NCI-H2227 (cell line): Measurements from ENCODE around the gene GPX2.
A peak's percentile ranks its signal among the peaks of the same experiment; 100 is the strongest.

Experiments used
- DNase-seq: peaks from one replicate; lab custom pipeline; 2025; ENCODE audit not compliant: unreplicated experiment; lab: John Stamatoyannopoulos, UW

GPX2 gene

GRCh38 chr14:64940336-64940910 lies 2.1 kb downstream of the GPX2 start:
- DNase-seq: peak; percentile 14

- DNase-seq: no peak
Measured at GRCh38 chr14:64939817-64940190, 2.7 kb downstream of the GPX2 start.

- peak; percentile 24 for DNase-seq
Measured at GRCh38 chr14:64938972-64939816, 3.4 kb downstream of the GPX2 start.

- DNase-seq: peak; percentile 4
Measured at GRCh38 chr14:64937821-64938193, 4.7 kb downstream of the GPX2 start.

- DNase-seq: no peak
Measured at GRCh38 chr14:64937171-64937820, 5.2 kb downstream of the GPX2 start.

GRCh38 chr14:64935508-64935907 lies 7.0 kb downstream of the GPX2 start:
- DNase-seq: no peak

- DNase-seq: no peak
Measured at GRCh38 chr14:64934338-64934929, 8.1 kb downstream of the GPX2 start.

- DNase-seq: no peak
Measured at GRCh38 chr14:64932231-64932630, 10.3 kb downstream of the GPX2 start.

- no peak for DNase-seq
Measured at GRCh38 chr14:64931123-64931522, 11.4 kb downstream of the GPX2 start.

- DNase-seq: no peak
Measured at GRCh38 chr14:64930085-64930843, 12.3 kb downstream of the GPX2 start.

GRCh38 chr14:64929014-64929359 lies 13.6 kb downstream of the GPX2 start:
- DNase-seq: no peak

GRCh38 chr14:64928239-64929013 lies 14.1 kb downstream of the GPX2 start:
- no peak for DNase-seq

- no peak for DNase-seq
Measured at GRCh38 chr14:64927031-64927430, 15.5 kb downstream of the GPX2 start.

- no peak for DNase-seq
Measured at GRCh38 chr14:64926398-64926995, 16.0 kb downstream of the GPX2 start.

GRCh38 chr14:64923015-64923414 lies 19.5 kb downstream of the GPX2 start:
- no peak for DNase-seq

GRCh38 chr14:64920465-64920864 lies 22.1 kb downstream of the GPX2 start:
- DNase-seq: no peak

- no peak for DNase-seq
Measured at GRCh38 chr14:64919618-64920017, 22.9 kb downstream of the GPX2 start.

- DNase-seq: no peak
Measured at GRCh38 chr14:64919215-64919614, 23.3 kb downstream of the GPX2 start.

GRCh38 chr14:64918216-64918615 lies 24.3 kb downstream of the GPX2 start:
- no peak for DNase-seq

GRCh38 chr14:64915797-64916196 lies 26.7 kb downstream of the GPX2 start:
- DNase-seq: no peak
